Measurements from ENCODE around the gene TEAD4. TPM values are rescaled to one million over a fixed set of nuclear protein-coding genes. Genes with fewer than 3 reads are reported as not detected.

Gene TEAD4
- 9.4 and 17.2 TPM in 2 replicates for total RNA-seq (2014; rRNA removed; shearing (Covaris generic))

DNA sequence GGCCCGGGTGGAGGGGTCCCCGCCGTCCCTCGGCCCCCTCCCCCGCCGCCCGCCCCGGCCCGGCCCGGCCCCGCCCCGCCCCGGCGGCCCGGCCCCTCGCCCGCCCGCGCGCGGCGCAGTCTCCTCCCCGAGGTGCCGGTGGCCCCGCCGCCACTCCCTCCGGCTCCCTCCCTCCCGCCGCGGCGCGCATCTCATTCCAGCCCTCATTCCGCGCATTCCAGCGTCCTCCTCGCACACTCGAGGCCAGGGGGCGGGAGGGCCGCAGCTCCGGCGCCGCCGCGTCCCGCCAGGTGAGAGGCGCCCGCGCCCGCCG, at the start of gene TEAD4:
TSS of gene TEAD4 (plus strand) at position 206 of the 313 bp plus-strand sequence.
- DNase-seq (ENCODE audit: low spot score), result peak; percentile 44

DNA sequence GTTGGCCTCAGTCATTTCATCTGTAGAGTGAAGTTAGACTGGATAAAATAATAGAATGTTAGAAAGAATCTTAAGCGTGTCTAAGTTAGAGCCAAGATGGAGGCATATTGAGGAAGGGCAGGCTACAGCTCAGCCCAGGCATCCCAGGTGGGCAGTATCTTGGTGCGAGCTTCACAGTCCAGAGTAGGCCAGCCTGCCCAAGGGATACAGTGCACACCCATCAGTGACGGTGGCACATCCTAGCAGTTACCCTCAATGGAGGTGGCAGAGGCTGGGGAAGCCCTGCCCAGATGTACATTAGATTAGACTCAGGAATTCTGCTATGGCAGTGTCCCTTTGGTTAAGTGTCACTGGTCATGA, 47.0 kb upstream of the TEAD4 start:
- DNase-seq (ENCODE audit: low spot score), result no peak

DNA sequence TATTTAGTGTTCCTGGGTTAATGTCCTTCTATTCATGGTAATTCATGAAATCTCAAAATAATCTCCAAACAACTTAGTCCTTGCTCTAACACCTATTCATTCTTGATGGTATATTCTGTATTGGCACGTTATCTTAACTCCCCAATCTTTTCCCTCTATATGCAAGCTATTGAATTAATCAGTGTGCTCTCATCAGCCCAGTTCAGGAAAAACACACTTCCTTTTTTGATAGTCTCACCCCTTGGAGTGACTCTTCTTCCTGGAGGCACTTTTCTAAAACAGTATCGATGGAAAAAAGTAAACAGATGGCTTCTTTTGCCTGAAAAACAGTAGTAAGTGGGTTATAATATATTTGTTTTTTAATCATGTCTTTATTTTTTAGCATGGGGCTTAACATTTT, 39.9 kb upstream of the TEAD4 start:
- DNase-seq (ENCODE audit: low spot score), result no peak

DNA sequence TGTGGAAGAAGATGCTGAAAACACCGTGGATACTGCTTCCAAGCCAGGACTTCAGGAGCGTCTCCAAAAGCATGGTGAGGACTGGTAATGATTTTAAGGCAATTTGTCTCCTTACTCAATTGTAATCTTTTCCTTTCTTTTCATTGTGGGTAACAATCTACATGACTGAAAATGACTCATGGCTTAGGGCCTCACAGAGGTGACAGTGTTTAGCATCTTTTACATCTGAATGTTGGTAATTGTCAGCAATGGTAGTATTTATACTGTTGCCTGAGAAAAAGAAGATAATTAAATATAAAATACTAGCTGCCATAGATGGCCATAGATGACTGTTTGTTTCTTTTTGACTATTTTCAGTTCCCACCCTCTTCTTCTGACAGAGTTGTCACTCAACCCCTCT, 36.9 kb upstream of the TEAD4 start:
- DNase-seq (ENCODE audit: low spot score), result peak; percentile 23

DNA sequence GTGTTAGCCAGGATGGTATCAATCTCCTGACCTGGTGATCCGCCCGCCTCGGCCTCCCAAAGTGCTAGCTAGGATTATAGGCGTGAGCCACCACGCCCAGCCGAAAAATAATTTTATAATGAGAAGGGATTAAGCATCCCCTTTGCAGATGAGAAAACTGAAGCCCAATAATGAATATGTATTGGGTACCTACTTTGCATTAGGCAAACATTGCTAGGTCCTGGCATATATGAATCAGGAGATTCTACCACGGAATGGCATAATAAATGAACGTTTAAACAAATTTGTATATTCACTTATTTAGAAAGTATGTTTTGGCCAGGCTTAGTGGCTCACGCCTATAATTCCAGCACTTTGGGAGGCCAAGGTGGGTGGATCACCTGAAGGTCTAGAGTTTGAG, 36.1 kb upstream of the TEAD4 start:
- no peak for DNase-seq (ENCODE audit: low spot score)

DNA sequence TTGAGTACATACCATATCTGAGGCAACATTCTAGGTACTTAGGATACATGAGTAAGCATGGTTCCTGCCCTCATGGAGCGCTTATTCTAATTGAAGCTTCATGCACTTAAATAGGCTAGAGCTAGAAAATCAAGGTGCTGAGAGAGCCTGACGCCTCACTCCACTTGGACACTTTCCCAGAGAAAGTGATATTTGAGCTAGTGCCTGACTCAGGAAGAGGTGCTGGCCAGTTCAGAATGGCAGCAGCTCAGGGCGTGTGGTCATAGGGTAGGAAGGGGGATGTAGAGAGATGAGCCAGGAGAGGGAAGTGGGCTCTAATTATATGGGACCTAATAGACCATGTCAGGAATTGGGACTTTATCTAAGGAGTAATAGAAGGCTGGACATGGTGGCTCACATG, 35.2 kb upstream of the TEAD4 start:
- peak; percentile 10 for DNase-seq (ENCODE audit: low spot score)

DNA sequence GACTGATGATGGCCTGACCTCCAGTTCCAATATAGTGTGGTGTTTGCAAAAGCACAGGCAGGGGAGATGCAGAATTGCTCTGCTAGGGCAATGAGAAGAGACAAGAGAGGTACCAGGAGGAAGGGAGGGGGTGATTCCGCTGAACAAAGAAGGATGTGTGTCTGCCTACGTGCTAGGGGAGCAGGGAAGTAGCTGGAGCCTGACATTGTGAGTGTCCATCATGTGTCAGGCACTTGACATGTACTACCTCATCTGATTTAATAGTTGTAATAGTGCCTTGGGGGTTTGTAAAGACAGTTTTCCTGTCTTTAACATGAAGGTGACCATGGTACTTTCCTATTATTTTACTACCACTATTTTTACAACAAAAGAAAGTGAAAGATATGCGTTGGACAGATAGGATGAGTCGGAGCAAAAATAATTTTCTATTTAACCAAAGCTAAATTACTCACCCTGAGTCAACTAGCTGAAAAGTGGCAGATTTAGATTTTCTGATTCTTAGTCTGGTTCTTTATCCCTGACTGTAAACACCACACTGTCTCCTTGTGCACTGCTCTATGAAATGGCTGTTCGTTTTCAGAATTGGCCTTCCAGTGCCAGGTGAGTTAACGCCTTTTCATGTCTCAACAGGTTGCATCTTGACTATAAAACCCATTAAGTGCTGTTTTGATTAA, 33.7 kb upstream of the TEAD4 start:
- no peak for DNase-seq (ENCODE audit: low spot score)

DNA sequence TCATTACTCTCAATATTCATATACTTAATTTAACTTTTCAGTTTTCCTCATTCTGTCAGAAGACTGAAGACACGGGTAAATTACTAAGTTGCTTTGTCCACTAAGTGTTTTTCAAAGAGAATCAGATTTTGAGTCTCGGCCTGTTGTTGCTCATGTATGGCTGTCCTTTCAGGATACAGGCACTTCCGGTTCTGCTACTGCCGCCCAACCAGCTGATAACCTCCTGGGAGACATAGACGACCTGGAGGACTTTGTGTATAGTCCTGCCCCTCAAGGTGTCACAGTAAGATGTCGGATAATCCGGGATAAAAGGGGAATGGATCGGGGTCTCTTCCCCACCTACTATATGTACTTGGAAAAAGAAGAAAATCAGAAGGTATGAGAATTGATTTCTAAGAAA, 28.3 kb upstream of the TEAD4 start:
- DNase-seq (ENCODE audit: low spot score), result no peak

DNA sequence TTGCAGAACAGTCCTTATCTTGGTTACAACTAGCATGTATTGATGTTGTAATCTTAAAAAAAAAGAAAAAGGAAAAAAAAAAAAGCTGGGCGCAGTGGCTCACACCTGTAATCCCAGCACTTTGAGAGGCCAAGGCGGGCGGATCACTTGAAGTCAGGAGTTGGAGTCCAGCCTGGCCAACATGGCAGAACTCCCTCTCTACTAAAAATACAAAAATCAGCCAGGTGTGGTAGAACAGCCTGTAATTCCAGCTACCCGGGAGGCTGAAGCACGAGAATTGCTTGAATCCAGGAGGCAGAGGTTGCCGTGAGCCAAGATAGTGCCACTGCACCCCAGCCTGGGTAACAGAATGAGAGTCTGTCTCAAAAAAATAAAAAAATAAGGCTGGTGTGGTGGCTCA, 25.6 kb upstream of the TEAD4 start:
- no peak for DNase-seq (ENCODE audit: low spot score)

DNA sequence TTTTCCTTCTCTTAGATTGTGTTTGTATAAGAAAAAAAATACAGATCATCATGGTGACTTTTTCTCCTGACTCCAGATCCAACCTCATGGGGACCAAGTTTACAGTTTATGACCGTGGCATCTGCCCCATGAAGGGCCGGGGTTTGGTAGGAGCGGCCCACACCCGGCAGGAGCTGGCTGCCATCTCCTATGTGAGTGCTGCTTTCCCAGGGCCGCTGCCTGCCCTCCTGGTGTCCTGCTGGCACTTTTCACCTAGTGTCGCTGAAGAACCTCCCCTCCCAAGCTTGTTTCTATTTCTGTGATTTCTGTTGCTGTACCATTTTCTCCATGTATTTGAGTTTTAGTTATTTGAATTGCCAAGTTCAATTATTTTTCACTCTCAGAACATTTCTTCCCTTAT, 24.8 kb upstream of the TEAD4 start:
- no peak for DNase-seq (ENCODE audit: low spot score)

DNA sequence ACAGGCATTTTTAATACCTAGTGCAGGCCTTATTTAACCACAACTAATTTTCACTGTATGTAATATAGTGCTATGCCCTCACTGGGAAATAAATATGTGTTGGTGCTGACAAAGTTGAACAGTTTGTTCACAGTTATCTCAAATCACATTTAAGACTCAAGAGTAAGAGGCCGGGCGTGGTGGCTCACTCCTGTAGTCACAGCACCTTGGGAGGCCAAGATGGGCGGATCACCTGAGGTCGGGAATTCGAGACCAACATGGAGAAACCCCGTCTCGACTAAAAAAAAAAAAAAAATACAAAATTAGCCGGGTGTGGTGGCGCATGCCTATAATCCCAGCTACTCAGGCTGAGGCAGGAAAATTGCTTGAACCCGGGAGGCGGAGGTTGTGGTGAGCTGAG, 22.9 kb upstream of the TEAD4 start:
- no peak for DNase-seq (ENCODE audit: low spot score)

DNA sequence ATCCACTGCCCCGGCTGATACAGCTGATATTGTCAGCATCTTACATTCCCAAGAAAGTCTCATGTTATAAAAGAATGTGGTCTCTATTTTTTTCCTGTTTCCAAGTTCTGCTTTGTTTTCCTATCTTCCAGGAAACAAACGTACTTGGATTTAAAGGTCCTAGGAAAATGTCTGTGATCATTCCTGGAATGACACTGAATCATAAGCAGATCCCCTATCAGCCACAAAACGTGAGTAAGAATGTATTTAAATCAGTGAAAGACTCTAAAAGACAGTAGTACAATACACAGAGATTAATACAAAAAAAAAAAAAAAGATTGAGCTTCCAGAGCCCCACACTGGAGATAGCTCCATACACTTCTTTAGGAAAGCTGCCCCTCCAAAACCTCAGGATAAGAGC, 21.7 kb upstream of the TEAD4 start:
- DNase-seq (ENCODE audit: low spot score), result no peak

DNA sequence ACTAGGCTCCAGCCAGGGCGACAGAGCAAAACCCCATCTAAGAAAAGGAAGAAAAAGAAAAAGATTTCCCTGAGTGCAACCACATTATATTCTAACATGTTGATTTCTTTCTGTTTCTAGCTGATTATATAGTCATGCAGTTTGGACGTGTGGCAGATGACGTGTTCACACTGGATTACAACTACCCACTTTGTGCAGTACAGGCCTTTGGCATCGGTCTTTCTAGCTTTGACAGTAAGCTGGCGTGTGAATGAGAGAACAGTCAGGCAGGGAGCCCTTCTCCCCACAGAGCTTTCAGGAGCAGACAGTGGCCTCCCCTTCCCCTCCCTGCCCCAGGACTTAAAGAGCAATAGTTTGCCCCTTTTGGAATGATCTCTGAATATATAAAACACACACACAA, 20.0 kb upstream of the TEAD4 start:
- DNase-seq (ENCODE audit: low spot score), result no peak

DNA sequence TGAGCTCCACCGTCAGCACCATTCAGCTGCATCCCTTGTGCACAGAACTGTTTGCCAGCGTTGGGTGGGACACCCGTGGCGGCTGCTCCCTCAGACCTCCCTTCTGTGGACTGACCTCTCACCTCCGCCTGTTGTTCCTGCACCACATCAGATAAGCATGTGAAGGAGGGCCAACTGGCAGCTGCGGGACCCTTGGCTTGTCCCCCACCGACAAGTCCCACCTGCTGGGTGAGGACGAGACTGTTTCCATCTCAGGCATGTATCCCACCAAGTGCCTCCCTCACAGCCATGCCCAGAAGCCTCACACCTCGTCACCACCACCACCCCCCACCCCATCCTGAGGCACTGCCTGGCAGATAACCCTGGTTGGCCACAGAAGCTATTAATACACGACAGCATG, 18.6 kb upstream of the TEAD4 start:
- no peak for DNase-seq (ENCODE audit: low spot score)

DNA sequence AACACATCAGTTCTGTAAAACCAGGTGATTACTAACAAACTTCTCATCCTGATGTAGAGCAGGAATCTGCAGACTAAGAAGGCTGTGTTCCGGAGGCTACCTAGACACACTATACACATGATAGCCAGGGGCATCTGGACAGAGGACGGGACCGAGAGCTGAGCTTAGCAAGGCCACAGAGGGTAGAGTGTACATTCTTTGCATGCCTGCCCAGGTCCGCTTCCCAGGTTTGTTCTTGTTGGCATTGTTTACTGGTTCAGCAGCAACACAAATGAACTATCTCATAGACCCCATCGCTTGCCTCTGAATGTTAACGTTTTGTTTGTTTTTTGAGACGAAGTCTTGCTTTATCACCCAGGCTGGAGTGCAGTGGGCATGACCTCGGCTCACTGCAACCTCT, 17.7 kb upstream of the TEAD4 start:
- no peak for DNase-seq (ENCODE audit: low spot score)

DNA sequence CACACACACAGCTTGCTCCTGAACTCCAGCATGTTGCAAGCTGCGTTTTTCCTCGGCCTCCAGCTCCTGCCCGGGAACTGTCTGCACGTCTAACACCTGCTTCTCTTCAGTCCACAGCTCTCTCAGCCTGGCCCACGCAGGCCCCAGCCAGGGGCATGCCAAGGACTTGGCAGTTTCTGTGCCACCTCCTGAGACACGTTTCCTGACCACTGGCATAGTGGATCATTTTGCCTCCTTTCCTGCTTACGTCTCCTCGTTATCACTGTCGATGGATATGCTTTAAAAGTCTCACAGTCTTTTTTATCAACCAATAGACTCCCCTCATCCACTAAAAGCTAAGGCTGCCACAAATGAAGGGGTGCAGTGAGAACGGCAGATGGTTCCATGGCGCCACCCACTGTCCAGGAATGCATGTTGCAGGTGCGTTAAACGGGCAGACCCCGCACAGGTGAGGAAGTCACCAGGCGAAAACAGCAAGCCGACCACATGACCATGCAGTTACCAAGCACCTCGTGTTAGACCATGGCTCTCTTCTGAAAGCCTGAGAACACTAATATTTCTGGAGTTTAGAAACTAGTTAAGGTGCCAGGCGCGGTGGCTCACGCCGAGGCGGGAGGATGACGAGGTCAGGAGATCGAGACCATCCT, 14.7 kb upstream of the TEAD4 start:
- DNase-seq (ENCODE audit: low spot score), result no peak

DNA sequence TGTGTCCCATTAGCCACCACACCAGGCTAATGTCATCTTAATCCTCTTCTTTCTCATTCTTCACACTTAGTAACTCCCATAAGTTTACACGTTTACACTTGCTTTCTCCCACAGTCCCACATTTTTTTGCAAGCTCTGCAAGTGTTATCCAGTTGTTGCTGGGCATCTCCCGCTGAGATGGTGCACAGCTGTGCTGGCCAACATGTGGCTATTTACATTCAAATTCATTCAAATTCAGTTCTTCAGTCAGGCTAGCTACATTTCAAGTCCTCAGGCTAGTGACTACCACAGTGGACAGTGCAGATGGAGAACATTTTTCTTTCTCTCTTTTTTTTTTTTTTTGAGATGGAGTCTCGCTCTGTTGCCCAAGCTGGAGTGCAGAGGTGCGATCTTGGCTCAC, 9.8 kb upstream of the TEAD4 start:
- no peak for DNase-seq (ENCODE audit: low spot score)

DNA sequence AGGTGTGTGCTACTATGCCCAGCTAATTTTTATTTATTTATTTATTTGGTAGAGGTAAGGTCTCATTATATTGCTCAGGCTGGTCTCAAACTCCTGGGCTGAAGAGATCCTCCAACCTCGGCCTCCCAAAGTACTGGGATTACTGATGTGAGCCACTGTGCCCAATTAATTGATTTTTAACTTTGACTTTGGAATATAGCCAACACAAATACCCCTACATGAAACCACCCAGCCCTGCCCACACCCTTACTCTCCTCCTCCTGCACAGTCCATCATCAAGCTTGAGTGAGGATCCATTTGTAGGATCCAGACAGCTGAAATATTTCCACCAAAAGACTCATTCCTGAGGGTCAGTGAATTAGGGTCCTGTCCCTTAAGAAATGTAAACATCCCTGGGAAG, 3.3 kb upstream of the TEAD4 start:
- no peak for DNase-seq (ENCODE audit: low spot score)

DNA sequence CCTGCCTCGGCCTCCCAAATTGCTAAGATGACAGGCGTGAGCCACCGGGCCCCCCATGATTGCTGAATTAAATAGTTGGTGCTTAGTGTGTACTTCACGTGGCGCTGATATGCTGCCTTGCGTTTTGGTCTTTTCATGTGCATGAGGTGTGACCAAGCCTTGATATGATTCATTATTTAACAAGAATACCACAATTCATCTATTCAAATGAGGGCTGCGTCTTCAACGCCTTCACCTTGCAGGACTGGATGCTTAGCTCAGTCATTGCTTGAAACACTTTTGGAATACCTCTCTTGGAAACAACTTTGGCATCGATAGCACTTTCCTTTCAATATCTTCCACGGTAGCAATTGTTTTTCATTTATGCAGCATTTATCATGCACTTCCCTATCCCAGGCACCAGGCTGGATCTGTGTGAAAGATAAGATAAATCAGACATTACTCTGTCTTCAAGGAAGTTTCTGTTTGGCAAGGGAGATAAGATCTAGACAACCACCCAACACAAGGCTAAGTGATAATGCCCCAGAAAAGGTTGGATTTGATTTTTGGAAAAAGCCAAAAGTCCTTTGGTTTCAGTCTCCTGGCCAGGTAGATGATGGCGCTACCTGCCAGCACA, 1.3 kb upstream of the TEAD4 start:
- DNase-seq (ENCODE audit: low spot score), result no peak

DNA sequence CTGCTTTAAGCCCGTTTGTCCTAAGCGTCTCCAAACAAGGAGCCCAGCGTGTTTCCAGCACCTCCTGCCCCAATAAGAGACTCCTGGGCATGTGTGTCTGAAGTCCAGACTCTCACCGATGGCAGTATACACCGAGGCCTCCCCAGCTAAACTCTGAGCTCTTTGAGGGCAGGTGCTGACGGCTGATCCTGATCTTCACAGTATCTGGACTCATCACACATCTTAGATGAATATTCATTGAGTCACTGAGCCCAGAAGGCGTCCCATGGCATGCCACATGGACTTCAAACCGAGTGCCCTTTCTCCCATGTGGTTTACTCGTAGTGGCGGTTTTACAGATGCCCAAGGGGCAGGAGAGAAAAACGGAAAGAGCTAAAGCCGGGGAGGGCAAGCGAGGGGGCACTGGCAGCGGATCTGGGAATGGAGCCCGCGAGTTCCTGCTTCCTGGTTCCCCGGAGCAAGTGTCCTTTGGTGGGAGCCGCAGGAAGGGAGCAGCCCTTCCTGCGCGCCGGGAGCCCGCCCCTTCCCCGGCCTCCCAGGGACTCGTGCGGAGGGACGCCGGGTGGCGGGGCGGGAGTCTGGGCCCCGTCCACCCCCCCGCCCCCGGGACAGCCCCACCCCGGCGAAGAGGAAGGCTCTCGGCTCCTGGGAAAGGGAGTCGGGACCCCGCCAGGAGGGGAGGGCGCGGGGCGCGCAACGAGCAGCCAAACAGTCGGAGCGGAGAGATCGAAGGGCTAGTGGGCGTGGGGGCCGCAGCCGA, 585 bp upstream of the TEAD4 start:
- peak; percentile 47 for DNase-seq (ENCODE audit: low spot score)

DNA sequence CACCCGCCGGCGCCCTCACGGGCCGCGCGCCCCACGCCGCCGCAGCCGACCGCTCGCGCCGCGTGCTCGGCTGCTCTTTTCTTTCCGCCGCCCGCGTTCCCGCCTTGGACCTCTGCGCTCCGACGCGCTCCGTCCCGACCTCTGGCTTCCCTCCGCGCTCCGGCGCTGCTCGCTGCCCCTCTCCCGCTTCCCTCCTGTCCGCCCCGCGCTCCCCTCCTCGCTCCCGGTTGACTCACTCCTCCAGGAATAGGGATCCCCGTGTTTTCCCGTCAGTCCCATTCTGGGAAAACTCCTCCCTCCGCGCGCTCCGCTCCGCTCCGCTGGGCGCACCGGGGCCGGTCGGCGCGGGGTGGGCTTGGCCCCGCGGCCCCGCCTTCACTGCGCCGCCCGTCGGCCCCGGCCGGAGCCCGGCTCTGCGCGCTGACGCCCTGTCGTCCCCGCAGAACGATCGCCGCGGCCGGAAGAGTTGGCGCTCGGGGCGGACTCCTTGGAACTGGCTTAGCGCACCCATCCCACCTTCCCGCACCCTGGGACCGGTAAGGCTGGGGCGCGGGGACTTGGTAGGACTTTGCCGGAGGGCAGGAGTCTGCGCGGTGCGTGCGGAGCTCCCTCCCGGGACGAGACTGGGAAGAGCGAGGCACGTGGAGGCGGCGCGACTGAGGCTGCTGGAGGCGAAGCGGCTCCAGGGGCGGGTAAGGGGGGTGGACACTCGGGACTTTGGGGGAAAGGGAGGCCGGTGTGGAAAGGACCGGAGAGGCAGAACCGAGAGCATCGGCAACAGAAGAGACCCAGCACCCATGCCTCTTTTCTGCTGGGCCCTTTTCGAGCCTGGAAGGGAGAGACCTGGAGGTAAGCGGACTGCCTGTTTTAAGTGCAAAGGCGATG, 550 bp downstream of the TEAD4 start:
- DNase-seq (ENCODE audit: low spot score), result peak; percentile 30

DNA sequence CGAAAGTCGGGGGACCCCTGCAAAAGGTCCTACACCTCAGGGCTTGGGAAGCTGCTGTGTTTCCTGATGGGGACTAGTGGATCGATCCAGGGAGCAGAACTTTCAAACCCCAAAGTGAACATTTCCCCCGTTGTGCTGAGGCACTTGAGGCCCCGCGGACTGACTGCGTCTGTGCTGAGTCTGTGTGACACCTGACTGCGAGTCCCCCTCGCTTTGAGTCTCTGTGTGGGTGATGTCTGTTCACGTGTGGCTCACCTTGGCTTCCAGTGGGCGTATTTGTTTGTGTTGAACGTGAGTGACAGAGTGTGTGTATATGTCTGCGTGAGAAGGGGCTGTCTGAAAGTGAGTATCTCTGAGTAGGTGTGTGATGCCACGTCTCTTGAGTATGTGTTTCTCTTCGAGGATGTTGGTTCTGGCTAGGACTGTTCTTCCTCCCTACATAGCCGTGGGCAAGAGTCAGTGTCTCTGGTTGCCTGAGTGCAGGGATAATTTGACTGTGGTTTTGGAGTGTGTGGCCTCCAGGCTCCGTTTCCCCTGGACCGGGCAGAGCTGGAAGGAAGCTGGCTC, 1.3 kb downstream of the TEAD4 start:
- DNase-seq (ENCODE audit: low spot score), result no peak
